ENCODE measurements around the gene MRPL11. TPM values are rescaled to one million over a fixed set of nuclear protein-coding genes. Genes with fewer than 3 reads are reported as not detected.

Gene MRPL11
- total and polyA plus RNA-seq, 2 experiments from 2014 or later: 36.7 to 76.6 TPM

DNA sequence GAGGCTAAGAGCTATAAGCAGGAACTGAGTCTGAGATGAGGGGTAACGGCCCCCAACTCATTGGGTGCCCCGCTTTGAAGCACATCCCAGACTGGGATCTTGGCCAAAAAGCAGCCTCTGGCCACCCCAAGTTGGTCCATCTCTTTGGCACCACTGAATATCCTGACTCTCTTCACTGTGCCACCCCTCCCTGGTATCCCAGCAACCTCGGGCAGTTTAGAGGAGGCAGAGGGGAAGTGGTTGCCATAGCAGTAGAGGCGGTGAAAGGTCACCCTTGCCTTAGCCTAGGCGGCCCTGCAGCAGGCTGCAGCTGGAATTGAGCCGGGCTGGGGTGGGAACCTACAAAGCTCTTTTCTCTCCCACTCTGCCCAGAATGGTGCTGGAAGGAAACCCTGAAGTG is 29.1 kb upstream of the MRPL11 start:
- H4K20me1 ChIP-seq (ENCODE audit: insufficient read depth): no peaks in the 10 kb centered on the region
- H3K36me3 ChIP-seq (ENCODE audit: low read depth): no peaks in the 10 kb centered on the region
- H3K9me2 ChIP-seq (ENCODE audit: insufficient read depth): no peaks in the 10 kb centered on the region
- H3K9ac ChIP-seq: peak overlapping the region; percentile 79
- H3F3A ChIP-seq (ENCODE audit: insufficient read depth): no peaks in the 10 kb centered on the region
- in situ Hi-C loops (cut with MboI): no loop called here
- H3K4me3 ChIP-seq: peak overlapping the region; percentile 85
- no peak overlapping the region for H3K27ac ChIP-seq
- peak overlapping the region; percentile 82 for H2AFZ ChIP-seq
- no peaks in the 10 kb centered on the region for H3K79me2 ChIP-seq (ENCODE audit: insufficient read depth)
- H3K9me3 ChIP-seq (ENCODE audit: low read depth): no peaks in the 10 kb centered on the region
- peak overlapping the region; percentile 86 for H3K4me2 ChIP-seq (ENCODE audit: unreplicated experiment)
- H3K4me1 ChIP-seq (ENCODE audit: insufficient read depth): no peaks in the 10 kb centered on the region
- TF ChIP-seq EZH2phosphoT487 (IDR thresholded peaks at IDR 0.05; ENCODE audit: insufficient read depth, low read depth) (no peak), EZH2 (IDR thresholded peaks at IDR 0.05; ENCODE audit: insufficient read depth, poor library complexity, severe bottlenecking) (no peak)
- 44 to 49% methylated on average over 6 of the region's 6 CpGs for WGBS, 2 experiments (ENCODE audit: low coverage in 1 of 2, low lambda C conversion rate in 2 of 2, missing lambda C conversion rate in 2 of 2)
- peak; percentile 25 for DNase-seq
- no peaks in the 10 kb centered on the region for H3K27me3 ChIP-seq (replicated peaks; ENCODE audit: insufficient read depth)

DNA sequence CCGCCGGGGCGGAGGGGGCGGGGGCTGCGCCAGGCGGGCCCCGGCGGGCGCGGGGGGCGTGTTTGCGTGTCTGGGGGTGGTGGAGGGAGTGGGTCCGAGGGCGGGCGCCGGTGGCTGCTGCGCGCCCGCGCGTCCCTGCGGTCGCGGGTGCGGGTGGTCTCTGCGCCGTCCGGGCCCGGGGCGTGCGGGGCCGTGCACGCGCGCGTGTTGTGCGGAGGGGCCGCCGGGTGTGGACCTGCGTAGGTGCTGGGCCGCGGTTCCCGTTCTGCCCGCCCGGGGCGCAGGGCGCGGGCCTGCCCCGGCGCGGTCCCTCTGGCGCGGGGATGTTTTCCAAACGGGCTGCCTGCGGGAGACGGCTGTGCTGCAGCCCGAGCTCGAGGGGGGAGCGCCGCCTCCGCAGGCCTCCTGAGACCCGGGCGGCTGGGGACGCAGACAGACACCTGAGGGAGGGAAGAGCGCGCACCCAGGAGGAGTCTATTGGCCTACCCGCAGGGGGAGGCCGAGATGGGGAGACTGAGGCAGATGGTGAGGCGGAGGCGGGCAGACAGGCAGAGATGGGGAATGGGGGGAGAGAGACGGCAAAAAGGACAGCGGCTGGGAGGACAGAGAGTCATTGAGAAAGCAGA is 28.5 kb upstream of the MRPL11 start:
- 1 to 3% methylated on average over 29 to 45 of the region's 72 CpGs for WGBS, 2 experiments (ENCODE audit: low coverage in 1 of 2, low lambda C conversion rate in 2 of 2, missing lambda C conversion rate in 2 of 2)
- H3K36me3 ChIP-seq (ENCODE audit: low read depth): no peaks in the 10 kb centered on the region
- H2AFZ ChIP-seq: peak overlapping the region; percentile 82
- no peaks in the 10 kb centered on the region for H3K9me3 ChIP-seq (ENCODE audit: low read depth)
- no peaks in the 10 kb centered on the region for H3K27me3 ChIP-seq (replicated peaks; ENCODE audit: insufficient read depth)
- TF ChIP-seq EZH2phosphoT487 (IDR thresholded peaks at IDR 0.05; ENCODE audit: insufficient read depth, low read depth) (no peak), EZH2 (IDR thresholded peaks at IDR 0.05; ENCODE audit: insufficient read depth, poor library complexity, severe bottlenecking) (no peak)
- H3K9ac ChIP-seq: peak overlapping the region; percentile 79
- no peaks in the 10 kb centered on the region for H3K4me1 ChIP-seq (ENCODE audit: insufficient read depth)
- peak overlapping the region; percentile 85 for H3K4me3 ChIP-seq
- no peaks in the 10 kb centered on the region for H3K79me2 ChIP-seq (ENCODE audit: insufficient read depth)
- H3K9me2 ChIP-seq (ENCODE audit: insufficient read depth): no peaks in the 10 kb centered on the region
- in situ Hi-C loops (cut with MboI): no loop called here
- H3K27ac ChIP-seq: no peak overlapping the region
- H3K4me2 ChIP-seq (ENCODE audit: unreplicated experiment): peak overlapping the region; percentile 86
- no peaks in the 10 kb centered on the region for H3F3A ChIP-seq (ENCODE audit: insufficient read depth)
- DNase-seq: peak; percentile 79
- H4K20me1 ChIP-seq (ENCODE audit: insufficient read depth): no peaks in the 10 kb centered on the region

GRCh38 chr11:66466225-66467033 is 27.8 kb upstream of the MRPL11 start, which contains the start of gene PELI3:
Gene PELI3 (plus strand): TSS chr11:66466905. CDS start chr11:66468129, 1,224 bp downstream.
- Histone ChIP-seq H3K27ac (no peak within 1 kb of the TSS), H3K9me2 (ENCODE audit: insufficient read depth) (no peaks in the 10 kb centered on the region), H3K36me3 (ENCODE audit: low read depth) (no peaks in the 10 kb centered on the region), H3K4me1 (ENCODE audit: insufficient read depth) (no peaks in the 10 kb centered on the region), H3K79me2 (ENCODE audit: insufficient read depth) (no peaks in the 10 kb centered on the region), H3K9me3 (ENCODE audit: low read depth) (no peaks in the 10 kb centered on the region), H3F3A (ENCODE audit: insufficient read depth) (no peaks in the 10 kb centered on the region), H3K4me3 (peak within 1 kb of the TSS; percentile 85), H3K27me3 (replicated peaks; ENCODE audit: insufficient read depth) (no peaks in the 10 kb centered on the region), H4K20me1 (ENCODE audit: insufficient read depth) (no peaks in the 10 kb centered on the region), H3K4me2 (ENCODE audit: unreplicated experiment) (peak within 1 kb of the TSS; percentile 88), H3K9ac (peak within 1 kb of the TSS; percentile 79), H2AFZ (peak within 1 kb of the TSS; percentile 94)
- TF ChIP-seq EZH2phosphoT487 (IDR thresholded peaks at IDR 0.05; ENCODE audit: insufficient read depth, low read depth) (no peak), EZH2 (IDR thresholded peaks at IDR 0.05; ENCODE audit: insufficient read depth, poor library complexity, severe bottlenecking) (no peak)
- WGBS, 2 experiments (ENCODE audit: low coverage in 1 of 2, low lambda C conversion rate in 2 of 2, missing lambda C conversion rate in 2 of 2): 1 to 2% methylated on average over 23 to 52 of the region's 63 CpGs
- in situ Hi-C loops (cut with MboI): no loop called here
- peak; percentile 95 for DNase-seq

DNA sequence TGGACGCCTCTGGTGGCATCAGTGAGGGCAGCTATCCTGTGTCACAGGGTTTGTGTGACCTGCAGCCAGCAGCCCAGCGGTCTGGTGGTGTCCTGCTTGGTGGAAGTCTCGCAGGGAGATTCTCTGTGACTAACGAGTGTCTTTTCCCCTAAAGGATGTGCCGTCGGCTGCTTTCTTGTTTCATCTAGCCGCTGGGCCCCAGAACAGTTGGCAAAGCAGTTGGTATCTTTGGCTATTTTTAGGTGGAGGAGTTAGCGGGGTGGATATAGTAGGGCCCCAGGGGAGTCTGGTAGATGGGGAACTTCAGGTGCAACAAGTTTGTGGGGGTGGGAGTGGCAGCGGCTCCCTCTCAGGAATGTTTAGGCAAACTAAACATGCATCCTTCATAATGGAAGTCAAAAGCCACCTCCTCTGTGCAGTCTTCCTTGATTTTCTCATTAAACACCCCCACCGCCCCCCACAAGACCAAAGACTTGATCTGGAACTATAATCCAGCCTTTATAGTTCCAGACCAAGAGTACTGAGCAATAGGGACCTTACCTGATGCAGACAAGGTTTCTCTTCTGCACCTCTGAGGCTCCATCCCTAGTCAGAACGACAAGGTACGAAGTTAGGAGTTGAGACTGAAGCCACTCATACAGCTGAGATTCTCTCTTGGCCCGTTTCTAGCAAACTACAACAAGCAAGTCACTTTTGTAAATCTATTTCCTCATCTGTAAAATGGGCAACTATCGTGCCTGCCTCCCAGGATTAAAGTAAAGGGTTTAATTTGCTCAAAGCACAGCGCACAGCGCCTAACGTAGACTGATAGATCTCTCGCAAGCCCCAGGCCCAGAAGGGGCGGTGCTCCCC is 27.0 kb upstream of the MRPL11 start:
- no peaks in the 10 kb centered on the region for H3K9me3 ChIP-seq (ENCODE audit: low read depth)
- no peaks in the 10 kb centered on the region for H3F3A ChIP-seq (ENCODE audit: insufficient read depth)
- H4K20me1 ChIP-seq (ENCODE audit: insufficient read depth): no peaks in the 10 kb centered on the region
- H3K9ac ChIP-seq: peak overlapping the region; percentile 77; the same call in 1 of the 2 replicates
- no peaks in the 10 kb centered on the region for H3K9me2 ChIP-seq (ENCODE audit: insufficient read depth)
- DNase-seq: no peak
- H2AFZ ChIP-seq: peak overlapping the region; percentile 94
- no peak overlapping the region for H3K27ac ChIP-seq
- no peaks in the 10 kb centered on the region for H3K36me3 ChIP-seq (ENCODE audit: low read depth)
- WGBS, 2 experiments (ENCODE audit: low coverage in 1 of 2, low lambda C conversion rate in 2 of 2, missing lambda C conversion rate in 2 of 2): 57 to 65% methylated on average over 18 to 19 of the region's 19 CpGs
- H3K4me1 ChIP-seq (ENCODE audit: insufficient read depth): no peaks in the 10 kb centered on the region
- no peaks in the 10 kb centered on the region for H3K79me2 ChIP-seq (ENCODE audit: insufficient read depth)
- H3K4me2 ChIP-seq (ENCODE audit: unreplicated experiment): peak overlapping the region; percentile 88
- in situ Hi-C loops (cut with MboI): no loop called here
- no peak for TF ChIP-seq EZH2 (IDR thresholded peaks at IDR 0.05; ENCODE audit: insufficient read depth, poor library complexity, severe bottlenecking)
- no peak for TF ChIP-seq EZH2phosphoT487 (IDR thresholded peaks at IDR 0.05; ENCODE audit: insufficient read depth, low read depth)
- peak overlapping the region; percentile 85 for H3K4me3 ChIP-seq
- no peaks in the 10 kb centered on the region for H3K27me3 ChIP-seq (replicated peaks; ENCODE audit: insufficient read depth)
